ENCODE measurements around the gene ZNF488.

DNA sequence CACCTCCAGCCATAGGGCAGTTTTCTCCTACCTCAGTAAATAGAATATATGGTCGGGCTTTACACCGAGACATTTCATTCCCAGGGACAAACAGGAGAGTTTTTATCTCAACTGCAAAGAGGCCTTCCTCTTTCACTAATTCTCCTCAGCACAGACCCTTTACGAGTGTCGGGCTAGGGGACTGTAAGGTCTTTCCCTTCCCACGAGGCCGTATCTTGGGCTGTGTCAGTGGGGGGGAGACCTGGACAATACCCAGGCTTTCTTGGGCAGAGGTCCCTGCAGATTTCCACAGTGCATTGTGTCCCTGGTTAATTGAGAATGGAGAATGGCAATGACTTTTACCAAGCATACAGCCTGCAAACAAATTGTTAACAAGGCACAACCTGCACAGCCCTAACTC is 13.2 kb upstream of the ZNF488 start:
- TF ChIP-seq, protein P1, sequence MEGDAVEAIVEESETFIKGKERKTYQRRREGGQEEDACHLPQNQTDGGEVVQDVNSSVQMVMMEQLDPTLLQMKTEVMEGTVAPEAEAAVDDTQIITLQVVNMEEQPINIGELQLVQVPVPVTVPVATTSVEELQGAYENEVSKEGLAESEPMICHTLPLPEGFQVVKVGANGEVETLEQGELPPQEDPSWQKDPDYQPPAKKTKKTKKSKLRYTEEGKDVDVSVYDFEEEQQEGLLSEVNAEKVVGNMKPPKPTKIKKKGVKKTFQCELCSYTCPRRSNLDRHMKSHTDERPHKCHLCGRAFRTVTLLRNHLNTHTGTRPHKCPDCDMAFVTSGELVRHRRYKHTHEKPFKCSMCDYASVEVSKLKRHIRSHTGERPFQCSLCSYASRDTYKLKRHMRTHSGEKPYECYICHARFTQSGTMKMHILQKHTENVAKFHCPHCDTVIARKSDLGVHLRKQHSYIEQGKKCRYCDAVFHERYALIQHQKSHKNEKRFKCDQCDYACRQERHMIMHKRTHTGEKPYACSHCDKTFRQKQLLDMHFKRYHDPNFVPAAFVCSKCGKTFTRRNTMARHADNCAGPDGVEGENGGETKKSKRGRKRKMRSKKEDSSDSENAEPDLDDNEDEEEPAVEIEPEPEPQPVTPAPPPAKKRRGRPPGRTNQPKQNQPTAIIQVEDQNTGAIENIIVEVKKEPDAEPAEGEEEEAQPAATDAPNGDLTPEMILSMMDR (IDR thresholded peaks at IDR 0.05) = no peak
- TF ChIP-seq POLR2AphosphoS5 (IDR thresholded peaks at IDR 0.05; ENCODE audit: low read depth, low read length) (no peak), NFIC (IDR thresholded peaks at IDR 0.05; ENCODE audit: borderline replicate concordance) (no peak)
- TF ChIP-seq, protein P2, sequence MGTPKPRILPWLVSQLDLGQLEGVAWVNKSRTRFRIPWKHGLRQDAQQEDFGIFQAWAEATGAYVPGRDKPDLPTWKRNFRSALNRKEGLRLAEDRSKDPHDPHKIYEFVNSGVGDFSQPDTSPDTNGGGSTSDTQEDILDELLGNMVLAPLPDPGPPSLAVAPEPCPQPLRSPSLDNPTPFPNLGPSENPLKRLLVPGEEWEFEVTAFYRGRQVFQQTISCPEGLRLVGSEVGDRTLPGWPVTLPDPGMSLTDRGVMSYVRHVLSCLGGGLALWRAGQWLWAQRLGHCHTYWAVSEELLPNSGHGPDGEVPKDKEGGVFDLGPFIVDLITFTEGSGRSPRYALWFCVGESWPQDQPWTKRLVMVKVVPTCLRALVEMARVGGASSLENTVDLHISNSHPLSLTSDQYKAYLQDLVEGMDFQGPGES (IDR thresholded peaks at IDR 0.05; ENCODE audit: low read depth, low read length) = no peak
